GM21447 (cell line): ENCODE measurements around the gene LY6G5B.

ENCODE experiments used
- ATAC-seq: cut with Tn5 transposase; IDR thresholded peaks from one replicate; pipeline ENCODE4 v1.9.1; 2021; ENCODE audit not compliant: unreplicated experiment

The LY6G5B gene

GRCh38 chr6:31669676-31670075 lies at the start of gene LY6G5B:
Gene LY6G5B (plus strand): TSS chr6:31669976. CDS start chr6:31670951, 975 bp downstream.
- no peak for ATAC-seq

- peak; percentile 29 for ATAC-seq
These were observed 49.0 kb upstream of the LY6G5B start, which contains the start of gene PRRC2A for GRCh38 chr6:31620586-31621319. Gene PRRC2A (plus strand): TSS chr6:31620715. CDS start chr6:31622790, 2,075 bp downstream.

- no peak for ATAC-seq
These were observed 48.3 kb upstream of the LY6G5B start for GRCh38 chr6:31621320-31621939.

- no peak for ATAC-seq
These were observed 47.8 kb upstream of the LY6G5B start for GRCh38 chr6:31621991-31622390.

- no peak for ATAC-seq
These were observed 47.1 kb upstream of the LY6G5B start for GRCh38 chr6:31622684-31623091.

GRCh38 chr6:31624070-31624469 lies 45.7 kb upstream of the LY6G5B start:
- ATAC-seq: no peak

GRCh38 chr6:31626952-31627351 lies 42.8 kb upstream of the LY6G5B start:
- ATAC-seq: no peak

GRCh38 chr6:31627690-31628287 lies 42.0 kb upstream of the LY6G5B start:
- ATAC-seq: no peak

GRCh38 chr6:31629014-31629413 lies 40.8 kb upstream of the LY6G5B start:
- ATAC-seq: no peak

GRCh38 chr6:31630177-31630934 lies 39.4 kb upstream of the LY6G5B start:
- ATAC-seq: no peak

GRCh38 chr6:31631209-31631608 lies 38.6 kb upstream of the LY6G5B start:
- ATAC-seq: no peak

GRCh38 chr6:31631681-31632278 lies 38.0 kb upstream of the LY6G5B start:
- no peak for ATAC-seq

- no peak for ATAC-seq
These were observed 37.4 kb upstream of the LY6G5B start for GRCh38 chr6:31632279-31632946.

GRCh38 chr6:31633447-31633846 lies 36.3 kb upstream of the LY6G5B start:
- ATAC-seq: no peak

- no peak for ATAC-seq
These were observed 35.6 kb upstream of the LY6G5B start for GRCh38 chr6:31634131-31634530.

- ATAC-seq: no peak
These were observed 34.7 kb upstream of the LY6G5B start for GRCh38 chr6:31634969-31635575.

- ATAC-seq: no peak
These were observed 32.8 kb upstream of the LY6G5B start for GRCh38 chr6:31636698-31637596.

- ATAC-seq: no peak
These were observed 30.7 kb upstream of the LY6G5B start for GRCh38 chr6:31639043-31639442.

GRCh38 chr6:31639449-31639861 lies 30.3 kb upstream of the LY6G5B start:
- no peak for ATAC-seq
